ENCODE measurements around the gene SLF2.
"Not testable (repeated sequence)": the region's sequence is repeated elsewhere in the genome, so short reads cannot be mapped to it uniquely, and the experiment has no call there.

Gene SLF2

GRCh38 chr10:100879741-100880360, 32.9 kb upstream of the SLF2 start:
- H3K4me3 ChIP-seq (ENCODE audit: low read depth, low read length): no peak overlapping the region
- TF ChIP-seq, protein P1, sequence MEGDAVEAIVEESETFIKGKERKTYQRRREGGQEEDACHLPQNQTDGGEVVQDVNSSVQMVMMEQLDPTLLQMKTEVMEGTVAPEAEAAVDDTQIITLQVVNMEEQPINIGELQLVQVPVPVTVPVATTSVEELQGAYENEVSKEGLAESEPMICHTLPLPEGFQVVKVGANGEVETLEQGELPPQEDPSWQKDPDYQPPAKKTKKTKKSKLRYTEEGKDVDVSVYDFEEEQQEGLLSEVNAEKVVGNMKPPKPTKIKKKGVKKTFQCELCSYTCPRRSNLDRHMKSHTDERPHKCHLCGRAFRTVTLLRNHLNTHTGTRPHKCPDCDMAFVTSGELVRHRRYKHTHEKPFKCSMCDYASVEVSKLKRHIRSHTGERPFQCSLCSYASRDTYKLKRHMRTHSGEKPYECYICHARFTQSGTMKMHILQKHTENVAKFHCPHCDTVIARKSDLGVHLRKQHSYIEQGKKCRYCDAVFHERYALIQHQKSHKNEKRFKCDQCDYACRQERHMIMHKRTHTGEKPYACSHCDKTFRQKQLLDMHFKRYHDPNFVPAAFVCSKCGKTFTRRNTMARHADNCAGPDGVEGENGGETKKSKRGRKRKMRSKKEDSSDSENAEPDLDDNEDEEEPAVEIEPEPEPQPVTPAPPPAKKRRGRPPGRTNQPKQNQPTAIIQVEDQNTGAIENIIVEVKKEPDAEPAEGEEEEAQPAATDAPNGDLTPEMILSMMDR (IDR thresholded peaks at IDR 0.05; ENCODE audit: low read depth, low read length): no peak

DNA sequence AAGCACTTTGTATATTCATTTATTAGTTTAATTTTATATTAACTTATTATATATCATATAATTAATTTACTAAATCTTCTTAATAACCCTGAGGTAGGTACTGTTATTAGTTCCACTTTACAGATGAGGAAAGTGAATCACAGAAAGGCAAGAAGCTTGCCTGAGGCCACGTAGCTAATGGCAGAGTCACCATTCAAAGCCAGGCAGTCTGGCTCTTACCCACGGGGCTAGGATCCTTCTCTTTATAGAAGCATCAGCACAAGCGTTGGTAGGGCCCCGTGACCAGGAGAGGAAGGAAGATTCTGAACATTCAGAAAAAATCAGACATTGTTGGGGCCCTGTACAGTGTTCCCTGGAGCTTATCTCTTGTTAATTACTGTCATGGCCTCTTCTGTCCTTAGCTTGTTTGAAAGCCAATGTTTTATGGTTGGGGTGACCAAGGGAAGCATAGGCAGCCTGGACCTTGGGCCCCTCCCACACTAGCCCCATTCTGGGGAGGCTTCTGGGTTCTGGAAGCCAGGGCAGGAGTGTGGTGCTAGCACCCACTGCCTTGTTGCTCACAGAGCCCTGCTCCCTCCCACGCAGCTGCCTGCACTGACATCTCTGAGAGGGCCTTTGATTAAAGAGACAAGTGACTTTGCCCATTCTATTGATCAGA, 31.1 kb upstream of the SLF2 start:
- TF ChIP-seq, protein P1 (IDR thresholded peaks at IDR 0.05; ENCODE audit: low read depth, low read length): no peak

GRCh38 chr10:100882252-100882651, 30.5 kb upstream of the SLF2 start:
- TF ChIP-seq, protein P1 (IDR thresholded peaks at IDR 0.05; ENCODE audit: low read depth, low read length): no peak
- no peak overlapping the region for H3K4me3 ChIP-seq (ENCODE audit: low read depth, low read length)

More for the DNA sequence above, 31.1 kb upstream of the SLF2 start:
- no peak overlapping the region for H3K4me3 ChIP-seq (ENCODE audit: low read depth, low read length)

DNA sequence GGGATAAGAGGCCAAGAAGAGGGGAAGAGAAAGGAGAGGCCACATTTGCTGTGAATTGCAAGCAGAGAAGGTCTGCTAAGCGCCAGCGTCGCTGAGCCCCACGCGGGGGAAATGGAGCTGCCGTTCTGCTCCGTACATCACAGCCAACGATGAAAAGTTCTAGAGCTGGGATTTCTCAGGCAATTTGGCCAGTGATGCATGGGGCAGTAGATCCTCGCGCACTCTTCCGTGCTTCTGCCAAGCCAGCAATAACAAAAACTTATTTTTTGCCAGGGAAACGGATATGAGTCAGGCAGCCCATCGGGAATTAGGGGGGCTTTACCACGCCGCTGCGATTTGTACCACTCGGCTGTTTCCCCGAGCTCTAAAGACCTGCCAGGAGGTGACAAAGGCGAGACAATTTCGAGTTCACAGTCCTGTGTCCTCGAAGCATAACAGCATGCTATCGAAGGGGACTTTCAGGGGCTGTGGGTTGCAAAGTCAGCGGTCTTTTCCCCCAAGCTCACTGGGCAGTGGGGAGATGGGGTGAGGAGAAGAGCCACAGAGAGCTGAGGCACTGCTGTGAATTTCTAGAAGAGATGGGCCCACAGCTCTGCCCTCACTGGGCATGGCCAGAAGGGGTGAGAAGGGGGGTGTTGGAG, 30.0 kb upstream of the SLF2 start:
- no peak overlapping the region for H3K4me3 ChIP-seq (ENCODE audit: low read depth, low read length)
- TF ChIP-seq, protein P1 (IDR thresholded peaks at IDR 0.05; ENCODE audit: low read depth, low read length): no peak

DNA sequence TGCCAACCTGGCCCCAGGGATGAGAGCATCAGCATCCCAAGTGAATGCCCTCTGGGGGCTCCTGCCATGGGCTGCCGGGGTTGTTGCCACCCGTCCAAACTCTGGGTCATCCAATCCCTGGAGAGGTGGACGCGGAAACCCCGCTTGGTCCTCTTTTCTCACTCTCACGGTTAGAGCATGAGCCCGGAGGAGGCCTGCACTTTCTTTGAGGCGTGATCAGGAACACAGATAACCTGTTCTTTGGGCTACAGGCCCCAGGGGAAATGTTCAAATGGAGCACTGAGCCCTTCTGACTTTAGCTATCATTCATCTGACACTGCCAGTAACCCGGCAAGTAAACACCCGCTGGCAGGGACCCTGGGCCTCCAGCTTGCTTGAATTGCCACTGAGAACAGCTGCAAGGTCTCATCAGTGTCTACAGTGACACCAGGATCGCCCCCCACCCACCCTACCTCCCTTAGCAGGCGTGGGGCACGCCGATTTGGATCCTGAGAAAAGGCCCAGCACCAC, 29.4 kb upstream of the SLF2 start:
- H3K4me3 ChIP-seq (ENCODE audit: low read depth, low read length): no peak overlapping the region
- TF ChIP-seq, protein P1 (IDR thresholded peaks at IDR 0.05; ENCODE audit: low read depth, low read length): no peak

GRCh38 chr10:100885611-100886010, 27.2 kb upstream of the SLF2 start:
- not testable (repeated sequence) for H3K4me3 ChIP-seq (ENCODE audit: low read depth, low read length)

DNA sequence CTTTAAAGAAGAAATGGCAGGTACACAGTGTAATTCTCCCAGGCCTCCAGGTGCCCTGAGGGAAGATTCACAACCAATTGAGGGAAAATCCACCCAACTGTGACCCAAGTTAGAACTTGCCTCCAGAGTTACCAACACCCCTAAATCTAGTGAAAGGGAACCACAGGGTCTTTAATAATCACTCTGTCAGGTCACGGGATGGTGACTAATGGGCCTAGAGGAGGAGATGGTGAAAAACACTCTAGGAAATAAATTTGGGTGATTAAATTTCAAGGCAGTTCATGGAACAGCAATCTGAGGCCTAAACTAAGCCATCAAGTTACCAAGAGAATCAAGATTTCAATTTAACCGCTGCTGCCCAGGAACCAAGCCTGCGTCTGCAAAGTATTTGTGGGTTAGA, 26.7 kb upstream of the SLF2 start:
- no peak overlapping the region for H3K4me3 ChIP-seq (ENCODE audit: low read depth, low read length)
- TF ChIP-seq, protein P1 (IDR thresholded peaks at IDR 0.05; ENCODE audit: low read depth, low read length): no peak
